ENCODE results near the gene PABPC1L2A. TPM values are rescaled to one million over a fixed set of nuclear protein-coding genes. Genes with fewer than 3 reads are reported as not detected.
"Not testable (repeated sequence)": the region's sequence is repeated elsewhere in the genome, so short reads cannot be mapped to it uniquely, and the experiment has no call there.

PABPC1L2A gene
- total RNA-seq, 1 donor from 2014 or later: not detected

DNA sequence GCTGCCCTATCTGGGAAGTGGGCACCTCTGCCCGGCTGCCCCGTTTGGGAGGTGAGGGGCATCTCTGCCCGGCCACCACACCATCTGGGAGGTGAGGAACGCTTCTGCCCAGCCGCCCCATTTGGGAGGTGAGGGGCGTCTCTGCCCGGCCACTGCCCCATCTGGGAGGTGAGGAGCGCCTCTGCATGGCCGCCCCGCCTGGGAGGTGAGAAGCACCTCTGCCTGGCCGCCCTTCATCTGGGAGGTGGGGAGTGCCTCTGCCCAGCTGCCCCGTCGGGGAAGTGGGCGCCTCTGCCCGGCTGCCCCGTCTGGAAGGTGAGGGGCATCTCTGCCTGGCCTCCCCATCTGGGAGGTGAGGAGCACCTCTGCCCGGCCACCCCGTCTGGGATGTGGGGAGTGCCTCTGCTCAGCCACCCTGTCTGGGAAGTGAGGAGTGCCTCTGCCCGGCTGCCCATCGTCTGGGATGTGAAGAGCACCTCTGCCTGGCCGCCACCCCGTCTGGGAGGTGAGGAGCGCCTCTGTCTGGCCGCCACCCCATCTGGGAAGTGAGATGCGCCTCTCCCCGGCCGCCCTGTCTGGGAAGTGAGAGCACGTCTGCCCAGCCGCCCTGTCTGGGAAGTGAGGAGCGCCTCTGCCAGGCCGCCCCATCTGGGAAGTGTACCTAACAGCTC, 9.8 kb downstream of the PABPC1L2A start:
- TF ChIP-seq, protein P1, sequence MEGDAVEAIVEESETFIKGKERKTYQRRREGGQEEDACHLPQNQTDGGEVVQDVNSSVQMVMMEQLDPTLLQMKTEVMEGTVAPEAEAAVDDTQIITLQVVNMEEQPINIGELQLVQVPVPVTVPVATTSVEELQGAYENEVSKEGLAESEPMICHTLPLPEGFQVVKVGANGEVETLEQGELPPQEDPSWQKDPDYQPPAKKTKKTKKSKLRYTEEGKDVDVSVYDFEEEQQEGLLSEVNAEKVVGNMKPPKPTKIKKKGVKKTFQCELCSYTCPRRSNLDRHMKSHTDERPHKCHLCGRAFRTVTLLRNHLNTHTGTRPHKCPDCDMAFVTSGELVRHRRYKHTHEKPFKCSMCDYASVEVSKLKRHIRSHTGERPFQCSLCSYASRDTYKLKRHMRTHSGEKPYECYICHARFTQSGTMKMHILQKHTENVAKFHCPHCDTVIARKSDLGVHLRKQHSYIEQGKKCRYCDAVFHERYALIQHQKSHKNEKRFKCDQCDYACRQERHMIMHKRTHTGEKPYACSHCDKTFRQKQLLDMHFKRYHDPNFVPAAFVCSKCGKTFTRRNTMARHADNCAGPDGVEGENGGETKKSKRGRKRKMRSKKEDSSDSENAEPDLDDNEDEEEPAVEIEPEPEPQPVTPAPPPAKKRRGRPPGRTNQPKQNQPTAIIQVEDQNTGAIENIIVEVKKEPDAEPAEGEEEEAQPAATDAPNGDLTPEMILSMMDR (IDR thresholded peaks at IDR 0.05): no peak
- Histone ChIP-seq H3K36me3 (no peaks in the 10 kb centered on the region), H3K4me3 (no peak overlapping the region), H3K27ac (no peak overlapping the region), H3K27me3 (no peaks in the 10 kb centered on the region), H3K4me1 (no peaks in the 10 kb centered on the region), H3K9me3 (peaks cover 0 to 16% of the 10 kb centered on the region in 2 donors)
- no peak for DNase-seq (ENCODE audit: low spot score in 2 of 2)
- intact Hi-C loops (cut with DNase I): no loop called here

DNA sequence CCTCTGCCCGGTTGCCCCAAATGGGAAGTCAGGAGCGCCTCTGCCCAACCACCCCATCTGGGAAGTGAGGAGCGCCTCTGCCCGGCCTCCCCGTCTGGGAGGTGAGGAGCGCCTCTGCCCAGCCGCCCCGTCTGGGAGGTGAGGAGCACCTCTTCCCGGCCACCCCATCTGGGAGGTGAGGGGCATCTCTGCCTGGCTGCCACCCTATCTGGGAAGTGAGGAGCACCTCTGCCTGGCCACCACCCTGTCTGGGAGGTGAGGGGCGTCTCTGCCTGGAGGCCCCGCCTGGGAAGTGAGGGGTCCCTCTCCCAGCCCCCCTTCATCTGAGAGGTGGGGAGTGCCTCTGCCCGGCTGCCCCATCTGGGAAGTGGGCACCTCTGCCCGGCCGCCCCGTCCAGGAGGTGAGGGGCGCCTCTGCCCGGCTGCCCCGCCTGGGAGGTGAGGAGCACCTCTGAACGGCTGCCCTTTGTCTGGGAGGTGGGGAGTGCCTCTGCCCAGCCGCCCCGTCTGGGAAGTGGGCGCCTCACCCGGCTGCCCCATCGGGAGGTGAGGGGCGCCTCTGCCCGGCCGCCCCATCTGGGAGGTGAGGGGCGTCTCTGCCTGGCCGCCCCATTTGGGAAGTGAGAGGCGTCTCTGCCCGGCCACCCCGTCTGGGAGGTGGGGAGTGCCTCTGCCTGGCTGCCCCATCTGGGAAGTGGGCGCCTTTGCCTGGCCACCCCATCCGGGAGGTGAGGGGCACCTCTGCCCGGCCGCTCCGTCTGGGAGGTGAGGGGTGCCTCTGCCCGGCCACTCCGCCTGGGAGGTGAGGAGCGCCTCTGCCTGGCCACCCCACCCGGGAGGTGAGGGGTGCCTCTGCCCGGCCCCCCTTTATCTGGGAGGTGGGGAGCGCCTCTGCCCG, 10.6 kb downstream of the PABPC1L2A start:
- no peak for DNase-seq (ENCODE audit: low spot score in 2 of 2)
- peaks cover 0 to 16% of the 10 kb centered on the region in 2 donors for H3K9me3 ChIP-seq
- intact Hi-C loops (cut with DNase I): no loop called here
- H3K4me3 ChIP-seq: no peak overlapping the region
- H3K36me3 ChIP-seq: no peaks in the 10 kb centered on the region
- TF ChIP-seq, protein P1 (IDR thresholded peaks at IDR 0.05): no peak
- H3K27ac ChIP-seq: no peak overlapping the region
- no peaks in the 10 kb centered on the region for H3K27me3 ChIP-seq
- no peaks in the 10 kb centered on the region for H3K4me1 ChIP-seq

DNA sequence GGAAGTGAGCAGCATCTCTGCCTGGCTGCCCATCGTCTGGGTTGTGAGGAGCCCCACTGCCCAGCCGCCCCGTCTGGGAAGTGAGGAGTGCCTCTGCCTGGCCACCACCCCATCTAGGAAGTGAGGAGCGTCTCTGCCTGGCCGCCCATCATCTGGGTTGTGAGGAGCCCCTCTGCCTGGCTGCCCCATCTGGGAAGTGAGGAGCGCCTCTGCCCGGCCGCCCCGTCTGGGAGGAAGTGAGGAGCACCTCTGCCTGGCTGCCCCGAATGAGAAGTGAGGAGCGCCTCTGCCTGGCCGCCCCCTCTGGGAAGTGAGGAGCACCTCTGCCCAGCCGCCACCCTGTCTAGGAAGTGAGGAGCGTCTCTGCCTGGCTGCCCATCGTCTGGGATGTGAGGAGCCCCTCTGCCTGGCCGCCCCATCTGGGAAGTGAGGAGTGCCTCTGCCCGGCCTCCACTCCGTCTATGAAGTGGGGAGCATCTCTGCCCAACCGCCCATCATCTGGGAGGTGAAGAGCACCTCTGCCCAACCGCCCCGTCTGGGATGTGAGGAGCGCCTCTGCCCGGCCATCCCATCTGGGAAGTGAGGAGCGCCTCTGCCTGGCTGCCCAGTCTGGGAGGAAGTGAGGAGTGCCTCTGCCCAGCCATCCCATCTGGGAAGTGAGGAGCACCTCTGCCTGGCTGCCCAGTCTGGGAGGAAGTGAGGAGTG, 11.4 kb downstream of the PABPC1L2A start:
- H3K36me3 ChIP-seq; DNase-seq (ENCODE audit: low spot score in 2 of 2); H3K4me3 ChIP-seq; H3K27ac ChIP-seq; intact Hi-C loops (cut with DNase I); H3K4me1 ChIP-seq; H3K27me3 ChIP-seq: not testable (repeated sequence)
- peaks cover 0 to 16% of the 10 kb centered on the region in 2 donors for H3K9me3 ChIP-seq

DNA sequence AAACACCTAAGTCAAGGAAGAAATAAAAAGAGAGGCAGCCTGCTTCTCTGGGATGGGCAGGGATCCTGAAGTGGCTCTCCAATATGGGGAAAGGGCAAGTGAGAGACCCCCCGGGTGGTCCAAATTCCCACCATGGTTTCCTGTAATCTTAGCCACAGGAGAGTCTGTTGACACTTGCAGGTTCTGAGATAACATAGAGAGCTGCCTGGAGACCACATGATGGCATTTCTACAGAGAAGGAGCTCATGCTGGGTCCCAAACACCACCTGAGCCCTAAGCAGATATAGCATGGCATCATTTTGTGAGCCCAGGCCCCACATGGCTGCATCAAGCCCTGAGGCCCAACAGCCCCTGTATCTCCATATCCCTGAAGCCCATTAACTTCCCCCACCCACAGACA, 50.4 kb downstream of the PABPC1L2A start:
- intact Hi-C loops (cut with DNase I): no loop called here
- DNase-seq (ENCODE audit: low spot score in 2 of 2): no peak
- Histone ChIP-seq H3K9me3 (peaks cover 0 to 6% of the 10 kb centered on the region in 2 donors), H3K4me1 (no peaks in the 10 kb centered on the region), H3K4me3 (no peak overlapping the region), H3K27ac (no peak overlapping the region), H3K36me3 (no peaks in the 10 kb centered on the region), H3K27me3 (no peaks in the 10 kb centered on the region)
- TF ChIP-seq, protein P1 (IDR thresholded peaks at IDR 0.05): no peak

Other genes with a start within 250 kb of the PABPC1L2A start
- not detected for gene FAM236C, start 166.9 kb downstream of the PABPC1L2A start, total RNA-seq
- gene FAM236A, start 141.3 kb downstream of the PABPC1L2A start, total RNA-seq: not detected
- gene DMRTC1, start 135.7 kb downstream of the PABPC1L2A start, total RNA-seq: not detected
- not detected for gene PABPC1L2B, start 76.6 kb downstream of the PABPC1L2A start, total RNA-seq
- 0.11 TPM for gene NAP1L2, start 135.3 kb upstream of the PABPC1L2A start, total RNA-seq

Measured in ascending aorta (tissue), 2 donors.